ENCODE results near the gene INPPL1. TPM values are rescaled to one million over a fixed set of nuclear protein-coding genes. Genes with fewer than 3 reads are reported as not detected.
A peak's percentile ranks its signal among the peaks of the same experiment; 100 is the strongest.

INPPL1 gene
- total and polyA plus RNA-seq, 2 experiments from 2014 or later = 156 to 182 TPM

DNA sequence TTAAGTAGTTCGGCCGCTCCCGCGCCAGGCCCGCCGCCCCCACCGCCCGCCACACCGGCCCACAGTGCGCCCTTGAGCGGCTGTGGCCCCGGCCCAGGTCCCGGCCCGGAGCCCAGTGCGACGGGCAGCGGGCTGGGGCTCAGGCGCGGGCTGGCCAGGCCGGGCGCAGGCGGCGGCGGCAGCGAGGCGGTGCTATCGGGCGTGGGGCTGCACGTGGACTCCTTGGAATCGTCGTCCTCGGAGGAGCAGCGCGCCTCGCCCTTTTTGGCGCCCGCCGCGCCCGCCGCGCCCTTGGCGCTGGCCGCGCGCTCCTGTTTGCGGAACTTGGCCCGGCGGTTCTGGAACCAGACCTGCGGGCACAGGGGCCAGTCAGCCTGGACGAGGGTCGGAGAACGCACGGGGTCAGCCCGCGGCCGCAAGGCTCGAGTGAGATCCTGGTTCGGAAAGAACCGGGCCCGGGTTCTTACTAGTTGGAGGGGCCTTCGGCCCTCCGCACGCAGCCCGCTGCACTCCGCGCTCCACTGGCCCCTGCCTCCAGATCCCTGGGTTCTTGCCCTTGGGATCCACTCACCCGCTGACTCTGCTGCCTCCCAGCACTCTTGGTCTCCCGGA lies 15.4 kb downstream of the INPPL1 start:
- peak overlapping the region; percentile 21 for H3K4me3 ChIP-seq
- no peaks in the 10 kb centered on the region for H3K9me3 ChIP-seq (ENCODE audit: low read depth)
- peaks cover 58% of the 10 kb centered on the region for H3K27me3 ChIP-seq
- TF ChIP-seq, protein P1, sequence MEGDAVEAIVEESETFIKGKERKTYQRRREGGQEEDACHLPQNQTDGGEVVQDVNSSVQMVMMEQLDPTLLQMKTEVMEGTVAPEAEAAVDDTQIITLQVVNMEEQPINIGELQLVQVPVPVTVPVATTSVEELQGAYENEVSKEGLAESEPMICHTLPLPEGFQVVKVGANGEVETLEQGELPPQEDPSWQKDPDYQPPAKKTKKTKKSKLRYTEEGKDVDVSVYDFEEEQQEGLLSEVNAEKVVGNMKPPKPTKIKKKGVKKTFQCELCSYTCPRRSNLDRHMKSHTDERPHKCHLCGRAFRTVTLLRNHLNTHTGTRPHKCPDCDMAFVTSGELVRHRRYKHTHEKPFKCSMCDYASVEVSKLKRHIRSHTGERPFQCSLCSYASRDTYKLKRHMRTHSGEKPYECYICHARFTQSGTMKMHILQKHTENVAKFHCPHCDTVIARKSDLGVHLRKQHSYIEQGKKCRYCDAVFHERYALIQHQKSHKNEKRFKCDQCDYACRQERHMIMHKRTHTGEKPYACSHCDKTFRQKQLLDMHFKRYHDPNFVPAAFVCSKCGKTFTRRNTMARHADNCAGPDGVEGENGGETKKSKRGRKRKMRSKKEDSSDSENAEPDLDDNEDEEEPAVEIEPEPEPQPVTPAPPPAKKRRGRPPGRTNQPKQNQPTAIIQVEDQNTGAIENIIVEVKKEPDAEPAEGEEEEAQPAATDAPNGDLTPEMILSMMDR (IDR thresholded peaks at IDR 0.05; ENCODE audit: low read depth, low read length) = no peak
- peaks cover 7% of the 10 kb centered on the region for H3K4me1 ChIP-seq (ENCODE audit: low read depth)
- peak; percentile 55 to 57 for DNase-seq (ENCODE audit: low read depth in 1 of 2, low spot score in 1 of 2)
- H3K27ac ChIP-seq = no peak overlapping the region
- peaks cover 29% of the 10 kb centered on the region for H3K36me3 ChIP-seq

DNA sequence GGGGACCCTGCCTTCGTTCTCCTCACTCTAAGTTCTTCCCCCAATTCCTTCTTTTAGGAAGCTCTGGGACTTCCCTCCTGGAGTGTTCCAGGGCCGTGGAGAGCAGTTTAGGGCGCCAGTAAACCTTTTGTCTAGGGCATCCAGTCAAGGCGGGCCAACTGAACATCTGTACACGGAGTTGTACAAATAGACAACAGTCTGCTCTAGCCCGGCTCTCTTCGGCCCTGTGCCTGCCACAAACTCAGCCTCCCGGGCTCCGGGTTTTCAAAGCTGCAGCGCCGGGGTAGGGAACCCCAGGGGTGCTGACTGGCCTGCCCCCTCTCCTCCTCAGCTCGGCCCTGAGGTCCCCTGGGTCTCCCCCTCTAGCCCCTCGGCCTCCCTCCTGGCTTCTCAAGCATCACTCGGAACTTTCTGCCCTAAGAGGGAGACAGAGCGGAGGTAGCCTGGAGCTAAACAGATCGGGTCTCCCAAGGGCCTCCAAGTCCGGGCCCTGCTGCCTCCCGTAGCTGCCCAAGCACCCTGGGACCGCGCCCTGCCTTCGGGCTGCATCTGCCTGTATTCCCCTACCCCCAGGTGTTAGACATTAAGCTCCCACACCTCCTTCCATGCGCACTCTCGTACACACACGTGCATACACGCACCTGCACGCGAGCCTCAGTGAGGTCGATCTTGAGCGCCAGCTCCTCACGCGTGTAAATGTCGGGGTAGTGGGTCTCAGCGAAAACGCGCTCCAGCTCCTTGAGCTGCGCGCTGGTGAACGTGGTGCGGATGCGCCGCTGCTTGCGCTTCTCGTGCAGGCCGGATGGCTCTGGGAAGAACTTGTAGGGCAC lies 16.1 kb downstream of the INPPL1 start:
- no peak overlapping the region for H3K4me3 ChIP-seq
- TF ChIP-seq, protein P1 (IDR thresholded peaks at IDR 0.05; ENCODE audit: low read depth, low read length) = no peak
- H3K9me3 ChIP-seq (ENCODE audit: low read depth) = no peaks in the 10 kb centered on the region
- H3K4me1 ChIP-seq (ENCODE audit: low read depth) = peaks cover 7% of the 10 kb centered on the region
- H3K27ac ChIP-seq = no peak overlapping the region
- peak; percentile 22 to 40 for DNase-seq (ENCODE audit: low read depth in 1 of 2, low spot score in 1 of 2)
- peaks cover 66% of the 10 kb centered on the region for H3K27me3 ChIP-seq
- peaks cover 23% of the 10 kb centered on the region for H3K36me3 ChIP-seq

DNA sequence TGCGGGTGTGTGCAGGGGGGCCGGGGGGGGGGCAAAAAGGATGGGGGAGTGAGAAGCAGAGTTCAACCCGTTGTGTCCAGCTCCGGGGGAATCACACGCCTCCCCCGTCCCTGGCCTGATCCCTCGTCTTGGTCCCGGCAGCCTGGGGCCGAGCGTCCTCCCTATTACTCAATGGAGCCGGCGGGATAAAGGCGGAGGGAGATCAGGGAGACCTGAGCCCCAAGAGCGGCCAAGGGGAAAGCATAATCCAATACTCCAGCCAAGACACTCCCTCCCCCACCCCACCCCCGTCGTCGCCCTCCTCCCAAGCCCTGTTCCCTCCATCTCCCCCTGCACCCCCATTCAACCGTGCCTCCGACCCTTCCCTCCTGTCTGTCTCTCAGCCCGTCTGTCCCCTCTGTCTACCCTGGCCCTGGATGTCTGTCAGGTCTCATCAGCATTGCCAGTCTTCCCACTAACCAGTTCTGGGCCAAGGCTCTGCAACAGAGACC lies 16.8 kb downstream of the INPPL1 start:
- no peak for DNase-seq (ENCODE audit: low read depth in 1 of 2, low spot score in 1 of 2)

DNA sequence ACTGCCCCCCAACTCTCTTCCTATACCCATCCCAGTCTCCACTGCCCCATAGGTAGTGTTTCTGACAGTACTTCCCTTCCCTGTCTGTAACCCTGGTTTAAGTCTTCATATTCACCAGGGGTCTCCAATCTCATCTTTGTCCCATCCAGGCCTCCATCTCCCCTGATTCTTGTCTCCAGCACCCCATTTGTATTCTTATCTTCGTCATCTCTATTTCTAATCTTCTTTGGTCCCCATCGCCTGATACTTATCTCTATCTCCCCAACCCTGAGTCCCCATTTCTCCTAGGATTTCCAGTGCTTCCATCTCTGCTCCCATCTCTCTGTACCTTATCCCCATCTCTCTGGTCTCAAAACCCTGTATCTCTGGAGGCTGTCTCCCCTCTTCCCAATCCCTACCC lies 17.6 kb downstream of the INPPL1 start:
- TF ChIP-seq, protein P1 (IDR thresholded peaks at IDR 0.05; ENCODE audit: low read depth, low read length) = no peak
- H3K36me3 ChIP-seq = peaks cover 11% of the 10 kb centered on the region
- DNase-seq (ENCODE audit: low read depth in 1 of 2, low spot score in 1 of 2) = no peak
- no peaks in the 10 kb centered on the region for H3K9me3 ChIP-seq (ENCODE audit: low read depth)
- peaks cover 7% of the 10 kb centered on the region for H3K4me1 ChIP-seq (ENCODE audit: low read depth)
- no peak overlapping the region for H3K27ac ChIP-seq
- no peak overlapping the region for H3K4me3 ChIP-seq
- peaks cover 80% of the 10 kb centered on the region for H3K27me3 ChIP-seq

More for the DNA sequence above, 16.8 kb downstream of the INPPL1 start:
- Histone ChIP-seq H3K4me1 (ENCODE audit: low read depth) (peaks cover 7% of the 10 kb centered on the region), H3K36me3 (peaks cover 17% of the 10 kb centered on the region), H3K4me3 (no peak overlapping the region), H3K9me3 (ENCODE audit: low read depth) (no peaks in the 10 kb centered on the region), H3K27ac (no peak overlapping the region), H3K27me3 (peaks cover 72% of the 10 kb centered on the region)
- TF ChIP-seq, protein P1 (IDR thresholded peaks at IDR 0.05; ENCODE audit: low read depth, low read length) = no peak

DNA sequence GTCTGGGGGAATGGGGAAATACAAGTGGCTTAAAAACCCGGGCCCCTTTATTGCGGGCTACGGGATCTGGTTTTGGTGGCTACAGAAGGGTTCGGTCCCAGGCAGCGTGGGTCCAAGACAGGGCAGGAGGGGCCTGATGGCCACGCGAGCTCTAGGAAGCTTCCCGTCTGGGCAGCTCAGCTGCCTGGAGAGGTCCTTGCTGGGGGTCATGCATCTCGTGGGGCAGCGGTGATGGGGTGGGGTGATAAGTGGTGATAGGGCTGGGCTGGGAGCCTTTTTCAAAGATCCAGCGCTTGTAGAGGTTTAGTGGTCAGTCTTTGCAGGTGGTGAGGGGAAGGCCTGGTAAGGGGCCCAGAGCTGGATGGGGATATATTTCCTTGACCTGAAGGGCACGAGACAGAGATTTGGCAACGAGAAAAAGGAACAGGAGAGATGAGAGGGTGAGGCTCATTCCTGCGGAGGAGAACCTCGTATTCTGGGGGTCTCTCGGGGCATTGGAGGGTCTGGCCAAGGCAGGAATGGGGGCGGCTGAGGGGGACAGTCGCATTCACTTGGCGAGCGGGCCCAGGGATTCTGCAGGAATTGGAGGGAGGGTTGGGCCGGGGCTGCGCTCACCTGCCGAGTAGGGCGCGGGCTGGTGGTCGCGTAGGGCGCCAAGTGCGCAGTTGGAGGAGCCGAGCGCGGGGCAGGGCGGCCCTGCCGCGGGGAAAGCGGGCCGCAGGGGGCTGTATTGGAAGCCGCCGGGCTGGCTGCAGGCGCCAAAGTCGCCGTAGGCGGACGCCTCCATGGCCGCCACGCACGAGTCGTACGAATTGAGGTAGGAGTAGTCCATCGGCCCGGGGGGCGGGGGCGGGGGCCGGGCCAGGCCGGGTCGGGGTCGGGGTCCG lies 18.8 kb downstream of the INPPL1 start:
- Histone ChIP-seq H3K4me1 (ENCODE audit: low read depth) (peaks cover 7% of the 10 kb centered on the region), H3K27me3 (peaks cover 91% of the 10 kb centered on the region), H3K36me3 (no peaks in the 10 kb centered on the region), H3K4me3 (peak overlapping the region; percentile 18), H3K27ac (no peak overlapping the region), H3K9me3 (ENCODE audit: low read depth) (no peaks in the 10 kb centered on the region)
- TF ChIP-seq, protein P1 (IDR thresholded peaks at IDR 0.05; ENCODE audit: low read depth, low read length) = no peak
- DNase-seq (ENCODE audit: low read depth in 1 of 2, low spot score in 1 of 2) = no peak
